Fibroblast of lung (primary cell): ENCODE measurements around the gene UGT1A10.

ENCODE experiments used
- CTCF ChIP-seq, 2 donors: IDR thresholded peaks in 1 of 2; conservative IDR thresholded peaks in 1 of 2; 1 replicate in 1 of 2; 2 replicates in 1 of 2; pipeline ENCODE4 v1.5.1; 2011 to 2012; ENCODE audit warnings: low read length in 2 of 2, control low read depth in 1 of 2, inconsistent platforms in 1 of 2, low read depth in 1 of 2, mild to moderate bottlenecking in 1 of 2
- EZH2 ChIP-seq: IDR thresholded peaks from 2 replicates; pipeline ENCODE4 v1.5.1; 2012; ENCODE audit warnings: low read length, control low read depth, mild to moderate bottlenecking; ENCODE audit errors: missing control alignments

- TF ChIP-seq CTCF (conservative IDR thresholded peaks at IDR 0.05 in 1 of 2, IDR thresholded peaks at IDR 0.05 in 1 of 2; ENCODE audit: low read depth in 1 of 2, low read length in 2 of 2) (no peak), EZH2 (no peak)
Observed at GRCh38 chr2:233600386-233600785, 35.9 kb upstream of the UGT1A10 start.
